ENCODE measurements around the gene ARMC8.
A peak's percentile ranks its signal among the peaks of the same experiment; 100 is the strongest.

The ARMC8 gene

GRCh38 chr3:138314751-138315150, 127.7 kb downstream of the ARMC8 start:
- DNase-seq: no peak

GRCh38 chr3:138317687-138318086, 130.6 kb downstream of the ARMC8 start:
- DNase-seq: no peak

GRCh38 chr3:138323971-138324370, 136.9 kb downstream of the ARMC8 start:
- DNase-seq: no peak

- DNase-seq: no peak
These were observed 138.9 kb downstream of the ARMC8 start for GRCh38 chr3:138325990-138326389.

GRCh38 chr3:138326866-138327595, 139.9 kb downstream of the ARMC8 start:
- no peak for DNase-seq

- DNase-seq: no peak
These were observed 140.7 kb downstream of the ARMC8 start for GRCh38 chr3:138327831-138328230.

- DNase-seq: no peak
These were observed 141.2 kb downstream of the ARMC8 start for GRCh38 chr3:138328341-138328740.

- DNase-seq: peak; percentile 79
These were observed 142.3 kb downstream of the ARMC8 start, which contains the start of gene NME9 for GRCh38 chr3:138329127-138329983. NME9 (minus strand) TSS chr3:138329851; CDS start chr3:138329335, 516 bp downstream.

GRCh38 chr3:138329984-138330293, 142.8 kb downstream of the ARMC8 start:
- DNase-seq: no peak

- no peak for DNase-seq
These were observed 144.2 kb downstream of the ARMC8 start for GRCh38 chr3:138331143-138331894.

- no peak for DNase-seq
These were observed 145.5 kb downstream of the ARMC8 start for GRCh38 chr3:138332472-138333073.

GRCh38 chr3:138334608-138335007, 147.5 kb downstream of the ARMC8 start:
- no peak for DNase-seq

GRCh38 chr3:138336454-138336999, 149.4 kb downstream of the ARMC8 start:
- DNase-seq: no peak

GRCh38 chr3:138338244-138338643, 151.1 kb downstream of the ARMC8 start:
- no peak for DNase-seq

- DNase-seq: no peak
These were observed 151.7 kb downstream of the ARMC8 start for GRCh38 chr3:138338811-138339210.

GRCh38 chr3:138340511-138340910, 153.4 kb downstream of the ARMC8 start:
- DNase-seq: no peak

GRCh38 chr3:138344754-138345153, 157.7 kb downstream of the ARMC8 start:
- no peak for DNase-seq

Data from left hindlimb (tissue), 1 donor.